T follicular helper cell (primary cell): ENCODE data around the gene GRIK5.

Experiments
- DNase-seq: peaks from one replicate; pipeline ENCODE4 v3.0.0-alpha.2; 2020; ENCODE audit warnings: low read depth

GRIK5 gene

DNA sequence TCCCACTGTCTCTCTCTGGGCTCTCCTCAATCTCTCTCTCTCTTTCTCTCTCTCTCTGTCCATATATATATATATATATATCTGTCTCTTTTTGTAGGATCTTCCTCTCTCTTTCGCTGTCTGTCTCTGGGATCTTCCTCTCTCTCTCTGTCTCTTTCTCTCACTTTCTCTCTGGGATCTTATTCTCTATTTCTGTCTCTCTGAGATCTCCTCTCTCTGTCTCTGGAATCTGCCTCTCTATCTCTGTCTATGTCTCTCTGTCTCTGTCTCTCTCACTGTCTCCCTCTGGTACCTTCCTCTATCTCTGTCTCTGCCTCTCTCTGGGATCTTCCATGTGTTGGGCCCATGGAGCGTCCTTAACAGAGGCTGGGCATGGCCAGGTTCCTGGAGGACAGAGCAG is 79.4 kb downstream of the GRIK5 start:
- no peak for DNase-seq

DNA sequence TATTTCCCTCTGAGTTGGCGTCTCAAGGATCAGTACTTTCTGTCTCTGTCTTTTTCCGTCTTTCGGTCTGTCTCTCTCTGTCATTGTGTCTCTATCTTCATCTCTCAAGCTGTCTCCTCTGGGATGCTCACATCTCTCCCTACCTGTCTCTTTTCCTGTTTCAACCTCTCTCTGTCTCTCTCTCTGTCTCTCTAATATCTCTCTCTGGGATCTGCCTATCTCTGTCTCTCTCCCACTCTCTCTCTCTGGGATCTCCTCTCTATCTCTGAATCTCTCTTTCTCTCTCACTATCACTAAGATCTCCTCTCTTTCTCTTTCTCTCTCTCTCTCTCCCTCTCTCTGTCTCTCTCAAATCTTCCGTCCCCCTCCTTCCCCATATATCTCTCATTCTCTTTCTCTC is 80.0 kb downstream of the GRIK5 start:
- DNase-seq, result no peak

DNA sequence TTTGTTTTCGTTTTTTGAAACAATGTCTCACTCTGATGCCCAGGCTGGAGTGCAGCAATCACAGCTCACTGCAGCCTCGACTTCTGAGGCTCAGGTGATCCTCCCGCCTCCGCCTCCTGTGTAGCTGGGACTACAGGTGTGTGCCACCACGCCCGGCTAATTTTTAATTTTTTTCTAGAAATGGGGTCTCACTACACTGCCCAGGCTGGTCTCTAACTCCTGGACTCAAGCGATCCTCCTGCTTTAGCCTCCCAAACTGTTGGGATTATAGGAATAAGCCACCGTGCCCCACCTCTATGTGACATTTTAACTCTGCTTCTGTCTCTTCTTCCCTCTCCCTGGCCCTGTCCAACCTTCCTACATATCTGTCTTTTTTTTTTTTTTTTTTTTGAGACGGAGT is 81.1 kb downstream of the GRIK5 start:
- DNase-seq, result no peak

DNA sequence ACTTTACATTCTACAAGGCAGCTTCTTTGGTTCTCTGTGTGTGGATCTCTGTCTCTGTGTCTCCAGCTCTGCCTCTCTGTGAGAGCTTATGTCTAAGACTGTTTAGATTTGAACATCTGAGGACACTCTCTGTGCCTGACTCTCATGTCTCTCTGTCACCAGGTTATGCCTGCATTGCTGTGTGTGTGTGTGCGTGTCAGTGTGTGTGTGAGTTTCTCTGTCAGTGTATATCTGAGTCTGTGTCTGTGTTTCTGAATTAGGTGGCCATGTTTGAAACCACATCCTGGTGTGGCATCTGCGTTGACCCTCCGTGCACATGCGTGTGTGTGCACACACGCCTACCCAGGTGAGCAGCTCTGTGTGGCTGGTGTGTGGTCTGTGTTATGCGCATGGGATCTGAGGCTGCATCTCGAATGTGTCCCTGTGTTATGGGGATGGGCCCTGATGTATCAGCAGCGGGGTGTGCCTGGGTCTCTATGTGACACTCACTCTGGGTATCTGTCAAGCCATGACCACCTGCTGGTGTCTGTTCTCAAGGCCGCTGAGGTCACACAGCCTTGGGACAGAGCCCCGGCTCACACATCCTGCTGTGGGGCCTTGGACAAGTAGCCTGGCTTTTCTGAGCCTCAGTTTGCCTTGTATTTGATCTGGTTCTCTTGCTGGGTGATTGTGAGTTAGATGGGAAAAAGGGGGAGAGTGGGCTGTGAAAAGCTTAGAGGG is 82.7 kb downstream of the GRIK5 start:
- DNase-seq, result no peak

DNA sequence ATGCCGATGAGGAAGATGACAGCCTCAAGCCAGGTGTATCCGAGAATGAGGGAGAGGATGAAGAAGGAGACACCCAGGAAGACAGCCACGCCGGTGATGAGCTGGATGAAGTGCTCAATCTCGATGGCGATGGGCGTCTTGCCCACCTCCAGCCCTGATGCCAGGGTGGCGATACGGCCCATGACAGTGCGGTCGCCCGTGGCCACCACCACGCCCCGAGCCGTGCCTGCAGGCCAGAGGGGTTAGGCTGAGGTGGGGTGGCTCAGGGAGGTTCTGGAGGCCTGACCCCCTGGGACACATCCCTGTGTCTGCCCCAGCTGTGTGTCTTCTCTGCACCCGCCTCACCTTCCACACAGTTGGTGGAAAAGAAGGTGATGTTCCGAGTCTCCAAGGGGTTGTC is 85.0 kb downstream of the GRIK5 start:
- DNase-seq, result no peak

DNA sequence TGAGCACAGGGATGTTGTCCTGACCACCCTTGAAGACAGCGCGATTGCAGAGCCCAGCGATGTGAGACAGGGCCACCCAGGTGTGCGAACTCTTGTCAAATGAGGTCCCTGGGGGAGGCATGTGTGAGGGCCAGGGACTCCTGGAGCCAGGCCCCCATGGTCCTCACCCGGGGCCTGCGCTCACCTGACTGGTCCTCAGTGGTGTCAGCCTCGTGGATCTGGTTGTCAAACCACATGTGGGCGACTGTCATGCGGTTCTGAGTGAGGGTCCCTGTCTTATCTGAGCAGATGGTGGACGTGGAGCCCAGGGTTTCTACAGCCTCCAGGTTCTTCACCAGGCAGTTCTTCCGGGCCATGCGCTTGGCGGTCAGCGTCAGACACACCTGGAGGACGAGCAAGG is 88.3 kb downstream of the GRIK5 start:
- DNase-seq, result no peak

DNA sequence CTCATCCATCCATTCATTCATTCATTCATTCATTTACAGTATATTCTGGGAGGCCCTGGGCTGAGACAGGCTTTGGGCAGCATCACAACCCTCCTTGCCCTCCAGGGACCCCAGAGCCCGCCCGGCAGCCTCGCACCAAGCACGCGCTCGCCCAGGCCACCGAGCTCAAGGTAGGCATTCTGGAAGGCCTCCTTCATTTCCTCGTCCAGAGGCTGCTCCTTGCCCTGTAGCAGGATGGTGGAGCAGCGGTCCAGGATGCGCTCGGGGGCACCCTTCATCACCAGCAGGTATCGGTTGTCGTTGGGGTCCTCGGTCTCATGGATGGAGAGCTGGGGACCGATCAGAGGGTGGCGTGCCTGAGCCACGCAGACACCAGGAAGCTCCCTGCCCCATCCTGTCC is 91.5 kb downstream of the GRIK5 start:
- DNase-seq, result no peak

DNA sequence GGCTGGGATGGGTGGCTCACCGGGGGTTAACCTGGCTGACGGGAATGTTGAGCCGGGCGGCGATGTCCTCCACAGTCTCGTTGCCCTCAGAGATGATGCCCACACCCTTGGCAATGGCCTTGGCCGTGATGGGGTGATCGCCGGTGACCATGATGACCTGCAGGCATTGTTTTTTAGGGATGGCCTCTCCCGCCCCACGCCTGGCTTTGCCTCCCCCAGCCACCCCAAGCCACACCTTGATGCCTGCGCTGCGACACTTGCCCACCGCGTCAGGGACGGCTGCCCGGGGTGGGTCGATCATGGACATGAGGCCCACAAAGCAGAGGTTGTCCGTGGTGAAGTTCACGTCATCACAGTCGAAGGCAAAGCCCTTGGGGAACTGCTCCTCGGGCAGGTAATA is 92.1 kb downstream of the GRIK5 start:
- DNase-seq, result no peak

DNA sequence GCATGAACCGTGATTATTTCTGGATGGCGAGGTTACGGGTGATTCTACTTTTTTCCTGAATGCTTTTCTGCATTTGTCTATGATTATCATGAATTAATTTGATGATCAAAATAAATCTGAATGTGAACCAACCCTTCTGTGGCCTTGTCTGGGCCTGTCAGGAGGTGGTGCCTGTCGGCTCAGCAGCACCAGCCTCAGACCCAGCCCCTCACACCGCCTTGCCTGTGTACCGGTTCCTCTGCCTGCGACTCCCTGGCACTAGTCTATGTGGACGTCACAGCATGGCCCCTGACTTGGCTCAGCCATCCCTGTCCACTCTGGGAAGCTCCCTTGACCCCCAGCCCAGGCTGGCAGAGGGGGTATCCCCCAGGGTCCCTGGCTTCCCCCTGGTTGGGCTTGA is 95.4 kb downstream of the GRIK5 start:
- DNase-seq, result no peak

DNA sequence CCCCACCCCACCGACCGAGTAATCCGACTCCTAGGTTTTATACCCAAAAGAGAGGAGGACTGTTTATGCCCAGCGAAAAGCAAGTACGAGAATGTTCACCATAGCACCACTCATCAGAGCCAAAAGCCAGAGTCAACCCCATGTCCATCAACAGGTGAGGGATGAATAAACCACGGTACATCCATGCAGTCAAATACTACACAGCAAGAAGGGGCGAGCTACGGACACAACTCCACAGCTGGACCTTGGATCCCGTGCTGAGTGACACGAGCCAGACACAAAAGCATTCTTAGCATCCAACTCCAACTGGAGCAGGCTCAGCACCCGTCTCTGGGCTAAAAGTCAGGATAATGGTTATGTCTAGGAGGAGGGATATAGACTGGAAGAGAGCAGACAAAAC is 98.6 kb downstream of the GRIK5 start:
- DNase-seq, result no peak

DNA sequence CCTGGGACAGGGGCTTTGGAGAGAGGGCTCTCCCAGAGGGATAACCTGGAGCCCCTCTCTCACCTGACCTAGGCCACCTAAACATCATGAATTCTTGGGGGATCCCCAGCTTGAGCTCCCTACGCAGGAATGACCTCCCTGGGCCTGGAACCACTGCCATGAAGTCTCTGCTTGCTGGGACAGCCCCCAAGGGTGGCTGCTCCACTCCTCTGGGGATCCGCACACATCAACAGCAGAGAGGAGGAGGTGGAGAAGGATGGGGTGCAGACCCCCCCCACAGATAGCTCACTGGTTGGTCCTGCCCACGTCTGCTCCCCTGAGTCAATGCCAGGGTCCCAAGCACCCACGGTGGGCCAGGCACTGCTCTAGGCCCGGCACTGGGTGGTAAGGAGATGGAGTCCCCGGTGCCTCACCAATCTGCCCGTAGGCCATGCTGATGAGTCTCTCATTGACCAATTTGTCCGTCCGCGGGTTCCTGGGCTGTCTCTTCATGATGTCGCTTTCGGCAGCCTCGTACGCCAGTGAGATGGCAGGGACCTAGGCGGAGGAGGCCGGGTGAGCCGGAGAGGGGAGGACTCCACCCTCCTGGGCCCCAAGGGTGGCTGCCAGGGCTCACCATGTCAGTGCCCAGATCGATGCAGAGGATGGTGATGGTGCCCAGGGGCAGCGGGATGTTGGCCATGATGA is 100.1 kb downstream of the GRIK5 start:
- DNase-seq, result no peak

DNA sequence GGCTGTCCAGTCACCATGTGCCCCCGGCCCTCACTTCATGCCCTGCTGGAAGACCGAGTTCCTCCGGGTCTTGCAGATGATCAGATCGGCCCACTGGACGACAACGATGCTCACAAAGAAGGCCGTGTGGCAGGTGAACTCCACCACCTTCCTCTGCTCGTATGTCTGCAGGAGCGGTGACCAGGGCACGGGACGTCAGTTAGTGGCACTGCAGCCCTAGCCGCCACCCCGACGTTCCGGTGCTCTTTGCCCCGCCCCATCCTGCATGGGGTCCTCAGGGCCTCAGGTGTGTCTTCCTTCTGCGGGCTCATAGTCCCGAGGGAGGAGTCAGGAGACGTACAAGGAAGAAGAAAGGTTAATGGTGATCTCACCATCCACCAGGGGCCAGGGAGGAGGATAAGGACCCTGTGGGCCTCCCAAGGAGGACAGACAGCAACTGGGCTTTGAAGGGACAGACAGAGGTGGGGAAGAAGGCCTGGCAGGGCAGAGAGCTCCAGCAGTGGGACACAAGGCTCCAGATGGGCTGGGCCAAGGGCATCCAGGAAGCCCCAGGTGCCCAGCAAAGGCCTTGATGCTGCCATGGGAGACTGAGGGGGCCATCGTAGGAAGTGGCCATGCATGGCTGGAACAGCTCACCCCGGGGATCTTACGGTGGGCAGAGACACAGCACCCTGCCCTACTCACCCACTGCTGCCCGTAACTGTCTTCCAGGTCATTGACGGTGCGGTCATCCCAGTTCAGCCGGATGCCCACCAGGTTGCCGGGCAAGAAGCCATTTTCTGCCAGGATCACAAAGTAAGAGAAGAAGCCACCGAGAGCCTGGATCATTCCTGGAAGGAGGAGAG is 101.0 kb downstream of the GRIK5 start:
- no peak for DNase-seq

DNA sequence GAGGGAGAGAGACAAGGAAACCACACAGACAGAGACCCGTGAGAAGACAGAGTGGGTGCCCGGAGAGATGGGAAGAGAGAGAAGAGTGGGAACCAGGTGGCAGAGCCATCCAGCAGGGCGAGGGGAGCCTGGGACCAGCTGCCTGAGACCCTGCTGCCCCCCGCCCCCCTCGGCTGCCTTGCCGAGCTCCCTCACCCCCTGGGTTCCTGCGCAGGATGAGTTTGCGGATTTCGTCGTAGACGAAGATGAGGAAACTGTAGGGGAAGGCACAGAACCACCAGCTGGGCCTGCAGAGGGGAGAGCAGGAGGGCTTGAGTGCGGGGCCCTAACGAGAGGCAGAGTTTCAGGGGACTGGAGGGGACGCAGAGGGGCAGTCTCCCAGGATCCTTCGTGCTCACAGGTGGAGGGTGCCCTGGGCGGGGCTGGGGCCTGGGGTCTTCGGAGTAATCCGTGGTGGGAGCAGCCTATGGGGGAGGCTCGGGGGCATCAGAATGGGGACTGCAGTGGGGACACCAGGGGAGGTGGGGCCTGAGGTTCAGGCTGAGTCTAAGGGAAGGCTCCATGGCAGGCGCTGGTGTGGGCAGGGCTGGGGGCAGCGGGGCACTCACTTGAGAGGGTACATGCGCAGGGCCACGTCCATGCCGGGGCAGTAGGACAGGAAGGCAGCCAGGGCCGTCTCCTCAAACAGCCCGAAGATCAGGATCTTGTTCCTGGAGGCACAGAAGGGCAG is 102.8 kb downstream of the GRIK5 start:
- DNase-seq, result no peak

DNA sequence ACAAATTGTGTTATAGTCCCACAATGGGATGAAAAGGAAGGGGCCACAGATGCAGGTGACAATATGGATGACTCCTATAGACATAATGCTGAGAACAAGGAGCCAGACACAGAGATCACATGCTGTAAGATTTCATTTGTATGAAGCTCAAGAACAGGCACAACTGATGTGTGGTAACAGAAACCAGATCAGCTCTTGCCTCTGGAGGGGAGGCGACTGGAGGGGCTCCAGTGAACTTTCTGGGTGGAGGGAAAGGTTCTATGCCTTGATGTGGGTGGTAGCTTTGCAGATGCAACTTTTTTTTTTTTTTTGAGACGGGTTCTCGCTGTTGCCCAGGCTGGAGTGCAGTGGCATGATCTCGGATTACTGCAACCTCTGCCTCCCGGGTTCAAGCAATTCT is 104.9 kb downstream of the GRIK5 start:
- DNase-seq, result no peak

DNA sequence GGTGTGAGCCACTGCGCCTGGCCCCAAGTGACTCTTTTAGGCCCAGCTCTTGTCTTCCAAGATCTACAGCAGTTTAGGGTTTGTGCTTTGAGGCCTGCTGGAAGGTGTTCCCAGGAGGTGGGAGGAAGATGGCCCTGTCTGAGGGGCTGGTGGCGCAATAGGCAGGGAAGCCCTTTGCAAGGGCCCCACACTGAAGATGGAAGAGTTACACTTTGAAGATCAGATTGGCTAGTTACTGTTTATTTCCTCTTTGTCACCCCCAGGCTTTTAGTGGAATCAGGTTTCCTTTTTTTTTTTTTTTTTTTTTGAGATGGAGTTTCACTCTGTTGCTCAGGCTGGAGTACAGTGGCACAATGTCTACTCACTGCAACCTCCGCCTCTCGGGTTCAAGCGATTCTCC is 109.0 kb downstream of the GRIK5 start:
- DNase-seq, result no peak

DNA sequence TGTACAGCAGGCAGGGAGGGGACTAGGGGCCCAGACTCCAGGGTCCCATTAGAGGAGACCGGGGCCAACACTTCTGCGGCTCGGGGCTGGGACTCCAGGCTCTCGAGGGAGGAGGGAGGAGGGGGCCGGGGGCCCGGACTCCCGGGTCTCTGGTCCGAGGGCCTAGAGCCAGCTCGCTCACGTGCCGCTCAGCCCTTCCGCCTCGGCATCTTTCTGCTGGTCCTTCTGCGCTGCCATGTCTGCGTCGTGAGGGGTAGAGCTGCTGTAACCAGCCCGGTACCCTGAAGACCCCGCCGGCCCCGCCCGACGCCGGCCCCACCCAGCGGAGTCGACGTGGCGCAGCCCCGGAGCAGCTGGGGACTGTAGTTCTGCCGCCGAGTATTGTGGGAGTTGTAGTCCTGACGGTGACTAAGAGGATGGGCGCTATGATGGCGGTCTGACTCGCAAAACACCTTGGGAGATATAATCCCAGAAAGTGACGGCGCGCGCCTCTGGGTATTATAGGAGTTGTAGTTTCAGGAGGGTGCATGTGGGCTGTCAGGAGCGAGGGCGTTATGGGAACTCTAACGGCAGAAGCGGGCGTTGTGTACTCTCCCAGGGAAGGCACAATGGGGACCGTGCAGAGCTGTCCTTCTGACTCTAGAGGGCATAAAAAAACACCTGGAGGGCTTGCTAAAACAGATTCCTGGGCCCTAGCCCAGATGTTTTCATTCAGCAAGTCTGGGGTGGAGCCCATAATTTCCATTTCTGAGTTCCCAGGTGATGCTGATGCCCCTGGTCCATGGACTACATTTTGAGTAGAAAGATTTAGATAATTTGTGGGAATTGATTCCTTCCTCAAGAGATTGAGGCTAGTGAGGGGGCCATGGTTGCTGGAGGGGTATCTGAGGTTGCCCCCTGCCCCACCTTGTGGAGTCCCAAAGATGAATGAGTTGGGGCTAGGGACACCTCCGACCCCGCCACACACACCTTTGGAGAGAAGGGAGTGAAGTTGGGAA is 110.7 kb downstream of the GRIK5 start, which contains the start of gene RABAC1:
TSS of gene RABAC1 (minus strand) at position 266 of the 998 bp plus-strand sequence. CDS start at position 237, 29 bp downstream.
- DNase-seq, result peak; percentile 83

DNA sequence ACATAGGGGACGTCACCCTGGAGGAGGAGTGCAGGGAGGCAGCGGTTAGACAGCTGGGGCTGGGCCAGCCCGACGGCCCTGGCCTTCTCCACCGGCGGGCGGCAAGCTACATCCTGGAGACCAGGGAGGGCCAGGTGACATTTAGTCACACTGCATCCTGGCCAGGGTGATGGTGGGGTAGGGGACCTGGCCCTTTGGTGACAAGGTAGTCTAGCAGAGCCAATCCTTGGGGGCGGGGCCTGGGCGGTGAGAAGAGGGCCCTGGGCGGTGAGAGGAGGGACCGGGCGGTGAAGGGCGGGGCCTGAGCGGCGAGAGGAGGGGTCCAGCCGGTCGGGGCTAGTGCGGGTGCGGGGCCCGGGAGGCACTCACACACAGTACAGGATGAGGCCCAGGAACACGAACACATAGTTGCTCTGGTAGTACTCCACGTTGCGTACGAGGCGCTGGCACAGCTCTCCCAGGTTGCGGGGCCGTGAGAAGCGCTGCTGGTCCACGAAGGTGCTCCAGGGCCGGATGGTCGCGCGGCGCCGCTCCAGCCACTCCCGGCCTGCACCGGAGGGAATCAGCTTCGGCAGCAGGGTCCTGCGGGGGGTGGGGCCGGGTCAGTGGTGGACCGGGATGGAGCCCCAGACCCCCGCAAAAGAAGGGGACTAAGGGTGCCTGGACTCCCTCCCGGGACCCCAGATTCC is 111.5 kb downstream of the GRIK5 start:
- DNase-seq, result peak; percentile 77

DNA sequence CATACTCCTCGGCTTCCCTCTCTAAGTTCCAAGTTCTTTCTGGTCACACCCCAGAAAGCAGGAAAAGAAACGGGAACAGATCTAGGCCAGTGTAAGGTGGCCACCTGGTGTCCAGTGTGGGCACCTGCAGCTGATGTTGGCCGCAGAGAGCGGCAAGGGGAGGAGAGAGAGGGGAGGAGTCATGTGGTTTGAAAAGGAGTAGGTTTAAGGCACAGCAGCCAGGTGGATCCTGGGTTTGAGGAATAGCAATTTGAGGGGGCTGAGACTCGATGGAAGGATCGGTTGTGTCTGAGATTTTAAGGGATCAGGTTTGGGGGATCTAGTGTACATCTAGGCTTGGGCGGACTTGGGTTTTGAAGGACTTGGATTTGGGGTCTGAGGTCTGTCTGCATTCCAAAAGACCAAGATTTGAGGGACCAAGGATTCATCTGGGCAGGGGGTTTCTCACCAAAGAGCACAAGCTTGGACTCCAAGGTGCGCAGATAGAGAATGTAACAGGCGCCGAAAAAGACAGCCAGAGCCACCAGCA is 112.1 kb downstream of the GRIK5 start:
- DNase-seq, result no peak

DNA sequence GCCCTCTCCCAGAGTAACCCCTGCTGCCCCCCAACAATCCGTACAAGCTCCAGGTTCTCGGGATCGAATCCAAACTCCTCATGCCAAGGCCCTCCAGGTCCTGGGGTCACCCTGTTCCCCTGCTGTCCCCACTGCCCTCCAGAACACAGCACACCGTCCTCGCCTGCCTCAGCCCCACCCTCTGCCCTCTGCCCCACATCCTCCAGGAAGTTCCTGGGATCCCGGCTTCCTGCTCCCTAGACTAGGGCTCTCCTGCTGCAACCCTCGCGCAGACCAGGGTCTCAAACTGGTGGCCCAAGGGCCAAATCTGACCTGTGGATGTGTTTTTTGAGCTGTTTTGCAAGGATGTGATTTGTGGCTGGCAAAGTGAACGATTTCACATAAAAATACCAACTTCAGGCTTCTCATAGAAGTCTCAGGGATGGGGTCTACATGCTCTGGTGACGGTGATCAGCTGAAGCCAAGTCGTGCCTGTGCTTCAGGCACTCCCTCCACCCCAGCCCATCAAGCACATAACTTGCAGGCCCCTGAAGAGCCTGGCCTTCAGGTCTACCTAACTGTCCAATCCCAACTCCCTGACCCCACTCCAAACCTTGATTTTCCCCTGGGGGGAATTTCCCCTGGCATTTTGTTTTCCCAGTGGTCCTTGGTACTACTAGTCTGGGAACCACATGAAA is 112.7 kb downstream of the GRIK5 start:
- no peak for DNase-seq
